NCI-H526 (cell line): ENCODE results near the gene GRIP2.
A peak's percentile ranks its signal among the peaks of the same experiment; 100 is the strongest.

Source experiments
- DNase-seq, 2 experiments: peaks; one replicate each; lab custom pipeline; 2025; lab: John Stamatoyannopoulos, UW

The GRIP2 gene

DNA sequence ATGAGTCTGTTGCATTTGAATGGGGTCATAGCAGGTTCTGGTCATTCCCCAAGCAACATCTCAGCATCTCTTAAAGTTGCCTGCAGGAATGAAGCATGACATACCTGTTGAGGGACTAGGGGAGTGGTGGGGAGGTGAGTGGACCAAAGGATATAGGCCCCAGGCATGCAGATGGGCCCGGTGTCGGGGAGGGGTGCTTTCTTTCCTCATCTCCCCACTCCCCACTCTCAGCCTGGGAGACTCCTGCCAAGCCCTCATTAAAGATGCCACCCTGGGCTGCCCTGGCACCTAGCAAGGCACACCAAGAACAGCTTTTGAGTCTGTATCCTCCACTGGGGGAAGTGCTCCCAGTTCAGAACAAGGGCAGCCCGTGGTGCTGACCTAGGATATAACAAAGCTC lies 54.2 kb downstream of the GRIP2 start:
- no peak for DNase-seq

DNA sequence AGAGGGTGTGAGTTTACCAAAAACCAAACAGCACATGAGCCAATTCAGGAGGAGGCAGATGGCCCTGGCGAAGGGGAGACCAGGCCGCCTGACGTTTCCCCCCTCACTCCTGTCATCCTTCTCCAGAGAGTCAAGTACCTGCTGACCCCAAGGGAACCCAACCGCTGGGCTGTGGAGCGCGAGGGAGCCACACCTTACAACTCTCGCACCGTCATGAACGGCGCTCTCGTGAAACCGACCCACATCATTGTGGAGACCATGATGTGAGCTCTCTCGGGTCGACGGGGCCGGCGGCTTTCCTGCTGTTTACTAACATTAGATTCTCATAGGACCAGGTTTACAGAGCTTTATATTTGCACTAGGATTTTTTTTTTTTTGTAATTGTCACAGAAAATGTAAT lies 55.4 kb downstream of the GRIP2 start:
- DNase-seq: no peak

GRCh38 chr3:14483286-14483685 lies 56.9 kb downstream of the GRIP2 start:
- no peak for DNase-seq

DNA sequence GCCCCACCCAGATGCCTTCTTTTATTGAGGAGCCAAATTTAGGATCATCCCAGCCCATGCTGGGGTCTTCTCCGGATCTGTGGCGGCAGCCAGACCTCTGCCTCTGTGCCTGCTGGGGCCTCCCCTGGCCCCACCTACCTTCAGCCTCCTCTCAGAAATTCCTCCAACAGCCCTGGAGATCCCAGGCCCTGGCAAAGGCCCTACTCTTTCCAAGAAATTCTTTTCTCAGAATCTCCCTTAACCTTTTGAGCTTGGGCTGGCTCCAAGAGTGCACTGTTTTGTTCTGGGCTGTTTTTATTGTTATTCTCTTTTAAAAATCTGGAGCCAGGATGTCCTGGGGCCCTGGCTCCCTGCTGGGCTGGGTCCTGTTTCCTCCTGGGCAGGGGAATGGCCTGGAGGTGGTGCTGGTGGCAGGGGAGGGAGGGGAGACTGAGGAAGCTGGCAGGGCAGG lies 57.8 kb downstream of the GRIP2 start:
- no peak for DNase-seq

GRCh38 chr3:14481646-14482036 lies 58.5 kb downstream of the GRIP2 start:
- no peak for DNase-seq

DNA sequence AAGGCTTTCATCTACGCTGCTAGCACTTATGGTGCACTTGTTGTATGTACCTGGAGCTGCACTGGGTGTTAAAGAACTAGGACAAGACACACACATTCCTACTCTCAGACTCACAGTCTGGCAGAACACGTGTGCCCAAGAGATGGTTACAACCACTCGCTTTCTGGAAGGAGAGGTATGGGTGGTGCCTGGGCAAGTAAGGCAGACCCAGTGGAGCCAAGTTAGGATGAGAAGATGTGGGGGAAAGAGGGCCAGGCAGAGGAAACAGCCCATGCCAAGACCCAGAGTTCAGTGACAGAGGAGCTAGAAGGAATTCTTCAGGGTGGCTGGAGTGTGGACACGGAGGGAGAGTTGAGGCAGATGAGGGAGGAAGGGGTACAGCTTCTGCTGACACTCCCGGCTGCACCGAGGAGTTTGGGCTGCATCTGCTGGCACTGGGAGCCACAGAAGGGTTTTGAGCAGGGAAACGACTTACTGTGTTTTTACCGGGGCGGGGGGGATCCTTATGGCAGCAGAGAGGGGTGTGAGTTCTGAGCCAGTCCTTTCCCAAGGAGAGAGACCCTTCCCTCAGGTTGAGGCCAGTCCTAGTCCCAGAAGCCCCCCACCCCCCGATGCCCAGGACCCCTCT lies 59.0 kb downstream of the GRIP2 start:
- no peak for DNase-seq

DNA sequence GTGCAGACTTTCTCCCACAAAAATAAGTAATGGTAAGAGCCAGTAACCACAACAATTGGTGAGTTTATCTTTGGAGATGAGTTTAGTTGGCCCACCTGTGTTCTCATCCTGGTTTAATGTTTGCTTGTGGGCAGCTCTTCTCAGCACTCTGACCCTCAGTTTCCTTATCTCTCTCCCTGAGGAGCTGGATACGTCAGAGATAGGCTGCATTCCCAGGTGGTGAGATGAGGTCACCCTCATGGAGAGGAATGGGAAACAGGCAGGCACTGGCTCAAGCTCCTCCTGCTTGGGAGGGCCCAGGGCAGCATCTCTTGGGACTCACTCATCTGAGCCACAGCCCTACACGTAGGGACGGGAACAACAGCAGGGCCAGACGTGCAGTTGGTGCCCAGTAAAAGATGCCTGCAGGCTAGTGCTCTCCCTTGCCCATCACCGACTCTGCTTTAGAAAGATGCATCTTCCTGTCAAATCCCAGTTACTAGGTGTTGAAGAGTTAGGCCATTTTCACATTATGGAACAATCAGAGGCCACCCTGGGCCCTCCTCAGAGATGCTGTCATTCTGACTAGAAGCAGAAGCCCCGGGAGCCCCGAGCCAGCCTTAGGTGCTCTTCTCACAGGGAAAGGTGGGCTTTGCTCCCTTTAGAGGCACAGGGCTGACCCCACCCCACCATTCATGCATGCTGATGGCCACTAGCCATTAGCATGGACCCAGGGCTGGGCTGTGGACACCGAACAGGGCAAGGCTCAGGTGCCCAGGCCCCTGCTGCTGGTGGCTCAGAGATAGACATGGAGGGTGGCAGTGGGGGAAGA lies 59.7 kb downstream of the GRIP2 start:
- DNase-seq: no peak

- DNase-seq: no peak
Measured at GRCh38 chr3:14479591-14479990, 60.6 kb downstream of the GRIP2 start.

DNA sequence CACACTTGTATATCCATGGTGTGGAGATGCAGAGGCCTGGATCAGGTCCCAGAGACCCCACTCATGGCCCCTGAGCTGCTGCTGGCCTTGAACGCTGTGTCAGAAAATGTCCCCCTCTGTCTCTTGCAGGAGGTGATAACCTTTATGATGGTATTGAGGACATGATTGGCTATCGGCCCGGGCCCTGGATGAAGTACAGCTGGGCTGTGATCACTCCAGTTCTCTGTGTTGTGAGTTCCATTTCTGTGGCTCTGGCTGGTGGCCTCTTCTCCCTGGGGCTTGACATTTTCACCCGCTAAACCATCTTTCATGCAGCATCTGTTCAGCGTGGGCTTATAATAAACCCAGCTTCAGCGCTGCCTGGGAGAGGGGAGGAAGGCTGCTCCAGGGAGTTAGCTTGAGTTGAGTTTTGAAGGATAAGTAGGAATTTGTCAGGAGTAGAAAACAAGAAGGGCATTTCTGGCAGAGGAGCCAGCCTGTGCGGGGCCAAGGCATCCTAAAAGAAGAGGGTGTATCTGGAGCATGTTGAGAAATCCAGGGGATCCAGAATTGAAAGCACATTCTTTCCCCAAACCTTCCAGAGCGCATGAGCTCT lies 61.1 kb downstream of the GRIP2 start:
- DNase-seq: no peak

GRCh38 chr3:14477311-14477935 lies 62.7 kb downstream of the GRIP2 start:
- no peak for DNase-seq

- no peak for DNase-seq
Measured at GRCh38 chr3:14476583-14477265, 63.4 kb downstream of the GRIP2 start.

GRCh38 chr3:14475621-14476020 lies 64.5 kb downstream of the GRIP2 start:
- no peak for DNase-seq

- no peak for DNase-seq
Measured at GRCh38 chr3:14474363-14475081, 65.6 kb downstream of the GRIP2 start.

DNA sequence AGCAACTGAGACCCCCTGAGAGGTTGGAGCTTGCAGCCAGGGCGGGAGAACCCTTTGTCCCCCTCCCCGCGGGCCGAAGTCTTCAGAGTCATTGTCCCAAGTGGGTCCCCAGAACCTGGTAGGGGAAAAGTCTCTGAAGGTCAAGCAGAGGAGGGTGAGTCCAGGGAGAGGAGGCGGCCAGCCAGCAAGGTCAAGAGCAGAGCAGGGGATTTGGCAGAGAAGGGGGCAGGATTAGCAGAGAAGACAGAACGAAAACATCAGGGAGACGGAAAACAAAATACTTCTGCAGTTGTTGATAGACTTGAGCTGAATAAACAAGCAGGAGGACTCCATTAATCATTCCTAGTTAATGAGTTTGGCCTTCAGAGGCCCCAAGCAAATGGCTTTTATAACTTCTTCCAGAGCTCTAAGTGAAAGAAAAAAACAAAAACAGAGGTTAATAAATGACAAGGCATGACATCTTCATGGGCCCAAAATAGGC lies 66.7 kb downstream of the GRIP2 start:
- DNase-seq: no peak

- no peak for DNase-seq
Measured at GRCh38 chr3:14472471-14473351, 67.4 kb downstream of the GRIP2 start.

- DNase-seq: no peak
Measured at GRCh38 chr3:14471690-14472089, 68.5 kb downstream of the GRIP2 start.

GRCh38 chr3:14471016-14471415 lies 69.1 kb downstream of the GRIP2 start:
- DNase-seq: no peak

DNA sequence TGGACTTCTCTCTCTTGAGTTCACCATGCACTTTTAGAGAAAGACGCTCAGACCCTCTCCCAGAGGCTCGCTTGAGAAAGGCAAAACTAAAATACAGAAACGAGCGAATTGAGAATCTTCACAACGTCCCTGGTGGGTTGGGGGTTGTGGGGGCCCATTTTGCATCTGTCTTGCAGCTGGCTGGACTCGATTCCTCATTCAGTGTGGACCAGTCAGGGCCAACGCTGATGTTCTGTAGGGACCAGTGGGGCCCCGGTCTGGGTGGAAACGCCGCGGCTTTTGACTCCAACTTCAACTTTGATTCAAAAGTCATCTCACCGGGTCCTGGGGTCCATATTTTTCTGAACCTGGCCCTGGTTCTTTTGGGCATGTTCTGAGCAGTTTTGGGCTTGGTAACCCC lies 69.7 kb downstream of the GRIP2 start:
- DNase-seq: no peak

DNA sequence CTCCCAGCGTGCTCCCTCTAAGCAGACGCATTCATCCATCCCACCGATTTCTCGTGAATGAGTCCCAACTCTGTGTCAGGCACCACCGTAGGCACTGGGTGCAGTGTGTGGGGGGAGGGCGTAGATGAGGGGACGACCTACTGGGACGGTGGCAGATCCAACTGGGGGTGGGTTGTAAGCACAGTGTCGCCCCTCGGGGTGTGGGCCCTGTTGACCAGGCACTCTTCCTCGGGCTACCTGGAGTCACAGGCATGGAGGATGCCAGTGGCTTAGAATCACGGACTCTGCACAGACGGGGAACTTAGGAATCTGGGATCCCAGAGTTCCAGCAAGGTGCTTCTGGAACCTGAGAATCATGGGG lies 71.5 kb downstream of the GRIP2 start:
- peak in 1 of 2 experiments; percentile 3 for DNase-seq
